ENCODE measurements around the gene ITGBL1.

The ITGBL1 gene

GRCh38 chr13:101452519-101453485, at the start of gene ITGBL1:
Gene ITGBL1, plus strand, starts transcription at chr13:101452675. Its CDS starts 159 bp downstream, at chr13:101452834.
- DNase-seq (ENCODE audit: low read depth) = no peak

- DNase-seq (ENCODE audit: low read depth) = no peak
These were observed 45.7 kb upstream of the ITGBL1 start for GRCh38 chr13:101406791-101407190.

- DNase-seq (ENCODE audit: low read depth) = no peak
These were observed 44.3 kb upstream of the ITGBL1 start for GRCh38 chr13:101408154-101408553.

- no peak for DNase-seq (ENCODE audit: low read depth)
These were observed 43.4 kb upstream of the ITGBL1 start for GRCh38 chr13:101408992-101409656.

- DNase-seq (ENCODE audit: low read depth) = no peak
These were observed 40.4 kb upstream of the ITGBL1 start for GRCh38 chr13:101412076-101412475.

- no peak for DNase-seq (ENCODE audit: low read depth)
These were observed 36.9 kb upstream of the ITGBL1 start for GRCh38 chr13:101415358-101416174.

- no peak for DNase-seq (ENCODE audit: low read depth)
These were observed 36.1 kb upstream of the ITGBL1 start, which contains the start of gene NALCN for GRCh38 chr13:101416181-101417042. Gene NALCN, minus strand, starts transcription at chr13:101416508. Its CDS starts 17,382 bp downstream, at chr13:101399126.

GRCh38 chr13:101417043-101417406, 35.5 kb upstream of the ITGBL1 start:
- DNase-seq (ENCODE audit: low read depth) = no peak

GRCh38 chr13:101417501-101417900, 35.0 kb upstream of the ITGBL1 start:
- DNase-seq (ENCODE audit: low read depth) = no peak

GRCh38 chr13:101423872-101424271, 28.6 kb upstream of the ITGBL1 start:
- DNase-seq (ENCODE audit: low read depth) = no peak

GRCh38 chr13:101424381-101425155, 27.9 kb upstream of the ITGBL1 start:
- DNase-seq (ENCODE audit: low read depth) = no peak

- DNase-seq (ENCODE audit: low read depth) = no peak
These were observed 27.4 kb upstream of the ITGBL1 start for GRCh38 chr13:101425156-101425471.

- DNase-seq (ENCODE audit: low read depth) = no peak
These were observed 26.9 kb upstream of the ITGBL1 start for GRCh38 chr13:101425623-101426022.

GRCh38 chr13:101429733-101430132, 22.7 kb upstream of the ITGBL1 start:
- DNase-seq (ENCODE audit: low read depth) = no peak

- no peak for DNase-seq (ENCODE audit: low read depth)
These were observed 18.6 kb upstream of the ITGBL1 start for GRCh38 chr13:101433895-101434294.

- DNase-seq (ENCODE audit: low read depth) = no peak
These were observed 18.0 kb upstream of the ITGBL1 start for GRCh38 chr13:101434486-101434885.

GRCh38 chr13:101447852-101448251, 4.6 kb upstream of the ITGBL1 start:
- DNase-seq (ENCODE audit: low read depth) = no peak

- DNase-seq (ENCODE audit: low read depth) = no peak
These were observed 2.4 kb upstream of the ITGBL1 start for GRCh38 chr13:101449790-101450748.

GRCh38 chr13:101450749-101451130, 1.7 kb upstream of the ITGBL1 start:
- no peak for DNase-seq (ENCODE audit: low read depth)
